Cardiac muscle cell (in vitro differentiated cells and primary cell): ENCODE data around the gene TAT. TPM values are rescaled to one million over a fixed set of nuclear protein-coding genes. Genes with fewer than 3 reads are reported as not detected.
"Not testable (repeated sequence)": the region's sequence is repeated elsewhere in the genome, so short reads cannot be mapped to it uniquely, and the experiment has no call there.

ENCODE experiments used
- DNase-seq, 2 donors: peaks; one replicate each; pipeline versions ENCODE4 v3.0.0 to v3.0.0-alpha.2; 2010 to 2017; ENCODE audit warnings: low read depth in 1 of 2, low spot score in 1 of 2
- H3K27ac ChIP-seq: fragments of 200-600 bp; sonication (generic); 2 replicates; pipeline ENCODE4 v1.5.1; 2016
- H3K27me3 ChIP-seq: fragments of 200-600 bp; sonication (generic); 2 replicates; pipeline ENCODE4 v1.6.0; 2016; ENCODE audit warnings: control low read depth
- H3K36me3 ChIP-seq: fragments of 200-600 bp; sonication (generic); 2 replicates; pipeline ENCODE4 v1.5.1; 2016; ENCODE audit warnings: control low read depth
- H3K4me1 ChIP-seq: fragments of 200-600 bp; sonication (generic); 2 replicates; pipeline ENCODE4 v1.8.1; 2017; ENCODE audit warnings: low read depth, mild to moderate bottlenecking, mixed run types
- H3K4me3 ChIP-seq: fragments of 200-600 bp; sonication (generic); 2 replicates; pipeline ENCODE4 v1.5.1; 2016; ENCODE audit warnings: mild to moderate bottlenecking
- H3K9me3 ChIP-seq: fragments of 200-600 bp; sonication (generic); 2 replicates; pipeline ENCODE4 v1.5.1; 2017; ENCODE audit warnings: low read depth, mild to moderate bottlenecking, control low read depth
- polyA plus RNA-seq: library from polyadenylated mRNA; unstranded; fragments of >200 nt; fragmentation: Nextera tagmentation; extraction: Ambion mirVana; gene quantifications from 2 replicates; pipeline ENCODE4 v1.2.1, GENCODE V29; 2016
- total RNA-seq: library from RNA; depleted of rRNA; stranded (reverse); fragments of >200 nt; gene quantifications from 2 replicates; pipeline ENCODE4 v1.2.3, GENCODE V29; 2016
- TF ChIP-seq, protein P1 (sequence below): IDR thresholded peaks from 2 replicates; pipeline ENCODE4 v1.5.1; 2012; ENCODE audit warnings: low read depth, mild to moderate bottlenecking, low read length

Gene TAT
- total and polyA plus RNA-seq, 2 experiments from 2014 or later = 0.04 TPM; not detected in 1

DNA sequence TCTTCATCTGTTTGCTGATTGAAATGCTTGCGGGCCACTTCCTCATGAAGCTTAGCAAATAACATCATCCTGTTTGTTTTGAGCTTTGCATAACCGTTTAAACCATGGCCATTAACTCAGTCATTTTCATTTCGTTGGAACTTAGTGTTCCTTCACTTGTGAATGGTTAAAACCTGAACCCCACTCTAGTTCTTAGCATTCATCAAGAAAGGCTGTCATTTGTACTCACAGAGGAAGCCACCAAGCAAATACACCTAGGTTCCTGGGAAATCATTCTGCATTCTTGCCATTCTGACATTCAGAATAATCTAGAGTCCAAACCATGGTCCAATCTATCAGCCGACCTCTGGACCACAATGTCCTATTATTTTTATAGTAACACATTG, 8.4 kb upstream of the TAT start:
- Histone ChIP-seq H3K36me3 (no peaks in the 10 kb centered on the region), H3K4me3 (no peak overlapping the region)
- TF ChIP-seq, protein P1, sequence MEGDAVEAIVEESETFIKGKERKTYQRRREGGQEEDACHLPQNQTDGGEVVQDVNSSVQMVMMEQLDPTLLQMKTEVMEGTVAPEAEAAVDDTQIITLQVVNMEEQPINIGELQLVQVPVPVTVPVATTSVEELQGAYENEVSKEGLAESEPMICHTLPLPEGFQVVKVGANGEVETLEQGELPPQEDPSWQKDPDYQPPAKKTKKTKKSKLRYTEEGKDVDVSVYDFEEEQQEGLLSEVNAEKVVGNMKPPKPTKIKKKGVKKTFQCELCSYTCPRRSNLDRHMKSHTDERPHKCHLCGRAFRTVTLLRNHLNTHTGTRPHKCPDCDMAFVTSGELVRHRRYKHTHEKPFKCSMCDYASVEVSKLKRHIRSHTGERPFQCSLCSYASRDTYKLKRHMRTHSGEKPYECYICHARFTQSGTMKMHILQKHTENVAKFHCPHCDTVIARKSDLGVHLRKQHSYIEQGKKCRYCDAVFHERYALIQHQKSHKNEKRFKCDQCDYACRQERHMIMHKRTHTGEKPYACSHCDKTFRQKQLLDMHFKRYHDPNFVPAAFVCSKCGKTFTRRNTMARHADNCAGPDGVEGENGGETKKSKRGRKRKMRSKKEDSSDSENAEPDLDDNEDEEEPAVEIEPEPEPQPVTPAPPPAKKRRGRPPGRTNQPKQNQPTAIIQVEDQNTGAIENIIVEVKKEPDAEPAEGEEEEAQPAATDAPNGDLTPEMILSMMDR = no peak

DNA sequence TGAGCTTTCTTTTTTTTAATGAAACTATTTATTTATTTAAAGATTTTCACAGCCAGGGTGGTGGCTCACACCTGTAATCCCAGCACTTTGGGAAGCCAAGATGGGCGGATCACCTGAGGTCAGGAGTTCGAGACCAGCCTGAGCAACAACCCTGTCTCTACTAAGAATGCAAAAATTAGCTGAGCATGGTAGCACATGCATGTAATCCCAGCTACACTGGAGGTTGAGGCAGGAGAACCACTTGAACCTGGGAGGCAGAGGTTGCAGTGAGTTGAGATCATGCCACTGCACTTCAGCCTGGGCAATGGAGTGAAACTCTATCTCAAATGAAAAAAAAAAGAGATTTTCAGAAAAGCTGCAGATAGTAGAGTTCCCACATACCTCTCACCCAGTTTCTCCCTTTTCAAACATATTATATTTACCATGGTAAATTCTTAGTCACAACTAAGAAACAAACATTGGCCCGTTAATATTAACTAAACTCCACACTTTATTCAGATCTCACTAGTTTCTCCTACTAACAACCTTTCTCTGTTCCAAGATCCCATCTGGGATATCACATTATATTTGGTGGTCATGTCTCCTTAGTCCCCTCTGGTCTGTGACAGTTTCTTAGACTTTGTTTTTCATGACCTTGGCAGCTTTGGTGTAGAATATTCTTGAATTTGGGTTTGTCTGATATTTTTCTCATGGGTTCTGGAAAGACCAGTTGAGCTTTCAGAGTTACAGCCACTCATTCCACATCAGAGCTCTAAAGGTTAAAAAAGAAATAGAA, 7.8 kb upstream of the TAT start:
- H3K9me3 ChIP-seq = no peaks in the 10 kb centered on the region
- no peak for DNase-seq
- peaks cover 7% of the 10 kb centered on the region for H3K27me3 ChIP-seq
- TF ChIP-seq, protein P1 = no peak
- H3K4me1 ChIP-seq = no peaks in the 10 kb centered on the region
- no peak overlapping the region for H3K4me3 ChIP-seq
- no peaks in the 10 kb centered on the region for H3K36me3 ChIP-seq
- H3K27ac ChIP-seq = no peak overlapping the region

More for the DNA sequence above, 8.4 kb upstream of the TAT start:
- Histone ChIP-seq H3K27me3 (peaks cover 7% of the 10 kb centered on the region), H3K27ac (no peak overlapping the region), H3K9me3 (no peaks in the 10 kb centered on the region), H3K4me1 (no peaks in the 10 kb centered on the region)
- DNase-seq = no peak

DNA sequence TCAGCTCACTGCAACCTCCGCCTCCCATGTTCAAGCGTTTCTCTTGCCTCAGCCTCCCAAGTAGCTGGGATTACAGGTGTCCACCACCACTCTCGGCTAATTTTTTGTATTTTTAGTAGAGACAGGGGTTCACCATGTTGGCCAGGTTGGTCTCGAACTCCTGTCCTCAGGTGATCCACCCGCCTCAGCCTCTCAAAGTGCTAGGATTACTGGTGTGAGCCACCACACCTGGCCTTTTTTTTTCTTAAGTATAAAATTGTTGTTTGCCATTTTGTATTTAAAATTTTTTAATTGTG, 5.6 kb upstream of the TAT start:
- H3K4me3 ChIP-seq, DNase-seq, H3K4me1 ChIP-seq: not testable (repeated sequence)

DNA sequence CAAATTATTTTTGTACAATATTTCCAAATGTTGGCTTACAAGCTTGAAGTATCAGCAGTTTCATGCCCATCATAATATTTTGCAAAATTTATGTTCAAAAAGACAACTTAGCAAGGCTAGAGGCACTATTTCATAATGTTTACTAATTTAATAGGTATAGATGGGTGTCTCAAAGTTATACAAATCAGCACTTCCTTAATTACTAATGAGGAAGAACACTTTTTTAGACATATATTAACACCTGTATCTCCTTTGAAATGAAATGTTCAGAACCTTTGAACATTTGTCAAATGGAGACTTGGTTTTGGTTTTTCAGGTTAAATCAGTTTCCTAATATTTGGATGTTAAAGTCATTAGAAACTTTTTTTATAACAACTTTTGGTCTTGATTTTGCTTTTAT, 2.2 kb downstream of the TAT start:
- TF ChIP-seq, protein P1 = no peak
- Histone ChIP-seq H3K9me3 (no peaks in the 10 kb centered on the region), H3K27me3 (no peaks in the 10 kb centered on the region), H3K36me3 (no peaks in the 10 kb centered on the region), H3K27ac (no peak overlapping the region), H3K4me3 (no peak overlapping the region), H3K4me1 (peaks cover 10% of the 10 kb centered on the region)
- no peak for DNase-seq

More for the DNA sequence above, 5.6 kb upstream of the TAT start:
- H3K9me3 ChIP-seq, H3K27ac ChIP-seq, H3K36me3 ChIP-seq, H3K27me3 ChIP-seq: not testable (repeated sequence)

DNA sequence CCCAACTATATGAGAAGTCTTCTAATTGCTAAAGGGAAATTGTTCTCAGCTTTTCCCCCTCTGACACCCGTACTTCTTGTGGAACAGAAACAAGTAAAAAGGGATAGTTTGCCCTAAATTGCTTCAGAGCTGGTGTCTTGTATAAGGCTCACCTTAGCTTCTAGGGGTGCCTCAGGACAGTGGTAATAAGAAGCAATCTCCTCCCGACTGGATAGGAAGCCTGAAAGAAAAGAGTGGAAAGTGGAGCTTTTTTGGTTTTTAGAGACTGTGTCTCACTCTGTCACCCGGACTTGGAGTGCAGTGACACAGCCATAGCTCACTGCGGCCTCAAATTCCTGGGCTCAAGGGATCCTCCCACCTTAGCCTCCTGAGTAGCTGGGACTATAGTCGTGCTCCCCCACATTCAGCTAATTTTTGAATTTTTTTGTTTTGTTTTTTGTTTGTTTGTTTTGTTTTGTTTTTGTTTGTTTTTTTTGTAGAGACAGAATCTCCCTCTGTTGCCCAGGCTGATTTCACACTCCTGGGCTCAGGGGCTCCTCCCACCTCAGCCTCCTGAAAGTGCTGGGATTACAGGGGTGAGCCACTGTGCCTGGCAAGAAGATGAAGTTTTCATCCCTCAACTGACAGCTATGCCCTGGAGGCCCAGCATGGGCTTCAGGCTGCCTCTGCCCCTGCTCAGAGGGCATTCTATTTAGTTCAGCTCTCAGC, 3.4 kb downstream of the TAT start:
- TF ChIP-seq, protein P1 = no peak
- no peaks in the 10 kb centered on the region for H3K27me3 ChIP-seq
- no peak overlapping the region for H3K4me3 ChIP-seq
- no peaks in the 10 kb centered on the region for H3K36me3 ChIP-seq
- H3K27ac ChIP-seq = no peak overlapping the region
- no peaks in the 10 kb centered on the region for H3K9me3 ChIP-seq
- DNase-seq = no peak
- peaks cover 10% of the 10 kb centered on the region for H3K4me1 ChIP-seq

DNA sequence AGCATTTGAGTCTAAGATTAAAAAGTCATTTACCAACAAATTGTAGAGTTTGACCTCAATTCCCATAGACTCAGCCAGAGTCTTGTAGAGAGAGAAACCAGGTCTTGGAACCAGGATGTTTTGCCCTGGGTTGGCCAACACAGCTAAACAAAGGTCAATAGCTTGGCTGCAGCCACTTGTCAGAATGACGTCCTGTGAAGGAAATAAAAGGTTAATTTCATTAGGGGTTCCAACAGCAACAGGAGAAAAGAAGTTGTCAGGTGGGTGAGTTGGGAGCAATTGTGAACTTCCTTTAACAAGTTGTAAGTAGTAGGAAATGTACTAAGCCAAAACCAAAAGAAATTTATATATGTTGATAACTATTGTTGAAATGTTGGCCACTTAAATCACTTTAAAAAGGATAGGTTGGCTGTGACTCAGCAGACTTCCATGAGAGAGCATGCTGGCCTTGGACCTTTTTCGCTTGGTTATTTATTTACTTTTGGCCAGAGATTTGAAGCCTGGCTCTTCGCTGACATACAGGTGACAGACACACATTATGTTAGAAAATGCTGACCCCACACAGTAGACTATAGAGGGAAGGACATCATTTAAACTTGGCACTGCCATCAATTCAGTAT, 4.3 kb downstream of the TAT start:
- no peak for DNase-seq
- Histone ChIP-seq H3K4me3 (no peak overlapping the region), H3K4me1 (peaks cover 10% of the 10 kb centered on the region), H3K27me3 (no peaks in the 10 kb centered on the region), H3K27ac (no peak overlapping the region), H3K36me3 (no peaks in the 10 kb centered on the region), H3K9me3 (no peaks in the 10 kb centered on the region)
- TF ChIP-seq, protein P1 = no peak
